Panc1 (cell line): ENCODE data around the gene FGFR1OP2. TPM values are rescaled to one million over a fixed set of nuclear protein-coding genes. Genes with fewer than 3 reads are reported as not detected.

Experiments used
- ATAC-seq: fragments of 200-7000 bp; cut with Tn5 transposase; 2 replicates; pipeline ENCODE4 v1.9.1; 2020; ENCODE audit warnings: mild to moderate bottlenecking, moderate library complexity
- BruUV-seq: library from RNA; stranded (reverse); fragments of 400-500 nt; replicated peaks from 2 replicates; lab custom pipeline; 2021; lab: Mats Ljungman, UMichigan
- CTCF ChIA-PET: fragments of 300-600 bp; sonication (Branson Sonifier 250); formaldehyde crosslinking; loops from one replicate; lab custom pipeline; 2022; ENCODE audit warnings: antibody characterized with exemption; lab: Charles Lee
- POLR2A ChIA-PET: fragments of 300-600 bp; sonication (Branson Sonifier 250); formaldehyde crosslinking; loops from one replicate; lab custom pipeline; 2022; ENCODE audit warnings: antibody characterized with exemption; lab: Charles Lee
- DNase-seq: peaks from one replicate; pipeline ENCODE4 v3.0.0-alpha.2; 2010; ENCODE audit warnings: low read depth, low spot score
- H3K27ac ChIP-seq: 2 replicates; pipeline ENCODE4 v1.5.1; 2011; ENCODE audit warnings: mild to moderate bottlenecking, low read length, inconsistent platforms
- H3K27me3 ChIP-seq: fragments of 200-500 bp; sonication (Bioruptor generic); 2 replicates; pipeline ENCODE4 v1.6.0; 2014; ENCODE audit warnings: low read length, inconsistent platforms; ENCODE audit not compliant: control insufficient read depth, insufficient read depth
- H3K36me3 ChIP-seq: fragments of 200-500 bp; sonication (Bioruptor generic); 2 replicates; pipeline ENCODE4 v1.5.1; 2014; ENCODE audit warnings: inconsistent platforms, mild to moderate bottlenecking, low read length, moderate library complexity; ENCODE audit not compliant: control insufficient read depth, insufficient read depth
- H3K4me1 ChIP-seq: 2 replicates; pipeline ENCODE4 v1.5.1; 2011; ENCODE audit warnings: inconsistent platforms, mild to moderate bottlenecking, low read length, moderate library complexity; ENCODE audit not compliant: control insufficient read depth, insufficient read depth
- H3K4me3 ChIP-seq, 2 experiments: 2 replicates each; pipeline ENCODE4 v1.5.1; 2011 to 2012; ENCODE audit warnings: low read depth in 2 of 2, low read length in 2 of 2, mild to moderate bottlenecking in 2 of 2, inconsistent platforms in 1 of 2, moderate library complexity in 1 of 2
- H3K9me3 ChIP-seq: fragments of 200-500 bp; sonication (Bioruptor generic); 2 replicates; pipeline ENCODE4 v1.5.1; 2014; ENCODE audit warnings: low read depth, mild to moderate bottlenecking, inconsistent platforms, low read length, moderate library complexity; ENCODE audit not compliant: control insufficient read depth, insufficient read depth
- CTCF ChIP-seq: fragments of 450-650 bp; IDR thresholded peaks from 2 replicates; pipeline ENCODE4 v1.5.1; 2017; ENCODE audit warnings: mild to moderate bottlenecking
- POLR2AphosphoS5 ChIP-seq: IDR thresholded peaks from 2 replicates; pipeline ENCODE4 v1.6.1; 2012; ENCODE audit warnings: mild to moderate bottlenecking, low read depth, low read length, moderate library complexity
- REST ChIP-seq, 2 experiments: IDR thresholded peaks; 2 replicates each; pipeline ENCODE4 v1.6.1; 2011 to 2012; ENCODE audit warnings: low read depth in 2 of 2, control low read depth in 1 of 2, low read length in 1 of 2, mild to moderate bottlenecking in 1 of 2, moderate library complexity in 1 of 2; ENCODE audit not compliant: insufficient read depth in 1 of 2
- SIN3A ChIP-seq: IDR thresholded peaks from 2 replicates; pipeline ENCODE4 v1.6.1; 2012; ENCODE audit warnings: low read depth, mild to moderate bottlenecking, low read length, moderate library complexity, borderline replicate concordance; ENCODE audit not compliant: insufficient read depth
- TCF7L2 ChIP-seq: IDR thresholded peaks from 2 replicates; pipeline ENCODE4 v1.6.1; 2011; ENCODE audit warnings: mild to moderate bottlenecking, low read depth, low read length, inconsistent platforms
- in situ Hi-C: cut with HindIII; loops from 2 replicates; pipeline ENCODE4 v1.10.0; 2016; ENCODE audit warnings: low sequenced_read_pairs, low pct_unique_long_range_greater_than_20kb
- intact Hi-C: fragments of 100-400 bp; cut with micrococcal nuclease; formaldehyde crosslinking; loops from one replicate; pipeline ENCODE4 v1.10.0; 2022; ENCODE audit not compliant: unreplicated experiment
- total RNA-seq: library from RNA; stranded (reverse); gene quantifications from one replicate; pipeline ENCODE4 v1.2.1, GENCODE V29; 2021; ENCODE audit not compliant: unreplicated experiment

Gene FGFR1OP2
- total RNA-seq, 1 experiment from 2014 or later: 60.1 TPM

- Histone ChIP-seq H3K36me3 (peaks cover 4% of the 10 kb centered on the region; the same call in 1 of the 2 replicates), H3K9me3 (no peaks in the 10 kb centered on the region), H3K27me3 (no peaks in the 10 kb centered on the region), H3K4me3 (peak overlapping the region; percentile 98), H3K27ac (peak overlapping the region; percentile 98), H3K4me1 (peaks cover 40% of the 10 kb centered on the region)
- in situ Hi-C loops (no loop called here), intact Hi-C loops (loop anchor here (5.0 kb wide), 1 partner anchor 74 kb away; the partner anchor contains the start of gene TM7SF3)
- ATAC-seq (peak; percentile 47), DNase-seq (no peak)
- TF ChIP-seq SIN3A (peak; percentile 42; the same call in 1 of the 2 replicates), POLR2AphosphoS5 (no peak)
- CTCF ChIA-PET: interaction anchor here (0.6 kb wide), 1 partner anchor 76 kb away, joined by 3 read pairs; no protein-coding TSS in a partner anchor
- POLR2A ChIA-PET: no interaction called here
- no TSS peak for BruUV-seq
Observed at GRCh38 chr12:26938701-26939062, 412 bp downstream of the FGFR1OP2 start.

GRCh38 chr12:26939192-26939832 is 1.0 kb downstream of the FGFR1OP2 start:
- Histone ChIP-seq H3K4me1 (peaks cover 40% of the 10 kb centered on the region), H3K36me3 (peaks cover 4% of the 10 kb centered on the region; the same call in 1 of the 2 replicates), H3K27ac (peak overlapping the region; percentile 98), H3K9me3 (no peaks in the 10 kb centered on the region), H3K27me3 (no peaks in the 10 kb centered on the region), H3K4me3 (peak overlapping the region; percentile 98)
- no peak for ATAC-seq
- TSS peak; percentile 65 for BruUV-seq
- TF ChIP-seq REST (IDR thresholded peaks at IDR 0.05; ENCODE audit: insufficient read depth in 1 of 2, low read depth in 2 of 2, low read length in 1 of 2) (no peak), SIN3A (no peak; the same call in 1 of the 2 replicates), POLR2AphosphoS5 (no peak), CTCF (no peak), TCF7L2 (no peak)
- no peak for DNase-seq
- intact Hi-C loops: loop anchor here (5.0 kb wide), 1 partner anchor 73 kb away; the partner anchor contains the start of gene TM7SF3
- ChIA-PET POLR2A (no interaction called here), CTCF (interaction anchor here (0.6 kb wide), 1 partner anchor 75 kb away, joined by 3 read pairs; no protein-coding TSS in a partner anchor)
- in situ Hi-C loops: no loop called here

- in situ Hi-C loops: no loop called here
- Histone ChIP-seq H3K27me3 (no peaks in the 10 kb centered on the region), H3K27ac (peak overlapping the region; percentile 98), H3K9me3 (no peaks in the 10 kb centered on the region), H3K36me3 (peaks cover 4% of the 10 kb centered on the region; the same call in 1 of the 2 replicates), H3K4me3 (peak overlapping the region; percentile 98; a peak in 3 of 4 replicates), H3K4me1 (peaks cover 36% of the 10 kb centered on the region)
- CTCF ChIA-PET: no interaction called here
- DNase-seq (no peak), ATAC-seq (no peak)
- POLR2A ChIA-PET: no interaction called here
- intact Hi-C loops: loop anchor here (5.0 kb wide), 1 partner anchor 72 kb away; the partner anchor contains the start of gene TM7SF3
- no TSS peak for BruUV-seq
- no peak for TF ChIP-seq SIN3A
- TF ChIP-seq CTCF: no peak
Observed at GRCh38 chr12:26939953-26940352, 1.7 kb downstream of the FGFR1OP2 start.
